ENCODE results near the gene GLIS1.

DNA sequence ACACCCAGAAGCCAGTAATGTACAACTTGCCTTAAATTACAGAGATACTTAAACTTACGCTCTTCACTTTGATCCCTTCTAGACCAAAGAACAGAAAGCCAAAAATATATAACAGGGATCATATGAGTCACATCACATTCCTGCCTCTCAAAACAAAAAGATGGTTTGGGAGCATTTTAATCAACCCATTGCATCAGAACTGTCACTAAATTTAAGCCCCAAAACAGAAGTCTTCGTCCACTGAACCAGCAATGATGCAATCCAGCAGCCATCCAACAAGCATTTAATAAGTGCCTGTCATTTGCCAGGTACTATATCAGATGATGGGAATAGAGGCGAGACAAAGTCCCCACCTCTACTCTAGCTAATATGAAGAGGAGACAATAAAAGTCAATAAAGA lies 42.7 kb upstream of the GLIS1 start:
- TF ChIP-seq ZNF138 (CRISPR knock-in tag; conservative IDR thresholded peaks at IDR 0.05) (no peak), KAT7 (CRISPR knock-in tag; IDR thresholded peaks at IDR 0.05; ENCODE audit: borderline replicate concordance) (no peak), MYBL2 (CRISPR knock-in tag; IDR thresholded peaks at IDR 0.05) (no peak), RELA (CRISPR knock-in tag; IDR thresholded peaks at IDR 0.05; ENCODE audit: borderline replicate concordance) (no peak), CTCF (IDR thresholded peaks at IDR 0.05) (no peak), TEAD1 (CRISPR knock-in tag; IDR thresholded peaks at IDR 0.05) (no peak)
- TF ChIP-seq, protein P1, sequence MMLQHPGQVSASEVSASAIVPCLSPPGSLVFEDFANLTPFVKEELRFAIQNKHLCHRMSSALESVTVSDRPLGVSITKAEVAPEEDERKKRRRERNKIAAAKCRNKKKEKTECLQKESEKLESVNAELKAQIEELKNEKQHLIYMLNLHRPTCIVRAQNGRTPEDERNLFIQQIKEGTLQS (CRISPR knock-in tag; conservative IDR thresholded peaks at IDR 0.05), result no peak
- TF ChIP-seq, protein P2, sequence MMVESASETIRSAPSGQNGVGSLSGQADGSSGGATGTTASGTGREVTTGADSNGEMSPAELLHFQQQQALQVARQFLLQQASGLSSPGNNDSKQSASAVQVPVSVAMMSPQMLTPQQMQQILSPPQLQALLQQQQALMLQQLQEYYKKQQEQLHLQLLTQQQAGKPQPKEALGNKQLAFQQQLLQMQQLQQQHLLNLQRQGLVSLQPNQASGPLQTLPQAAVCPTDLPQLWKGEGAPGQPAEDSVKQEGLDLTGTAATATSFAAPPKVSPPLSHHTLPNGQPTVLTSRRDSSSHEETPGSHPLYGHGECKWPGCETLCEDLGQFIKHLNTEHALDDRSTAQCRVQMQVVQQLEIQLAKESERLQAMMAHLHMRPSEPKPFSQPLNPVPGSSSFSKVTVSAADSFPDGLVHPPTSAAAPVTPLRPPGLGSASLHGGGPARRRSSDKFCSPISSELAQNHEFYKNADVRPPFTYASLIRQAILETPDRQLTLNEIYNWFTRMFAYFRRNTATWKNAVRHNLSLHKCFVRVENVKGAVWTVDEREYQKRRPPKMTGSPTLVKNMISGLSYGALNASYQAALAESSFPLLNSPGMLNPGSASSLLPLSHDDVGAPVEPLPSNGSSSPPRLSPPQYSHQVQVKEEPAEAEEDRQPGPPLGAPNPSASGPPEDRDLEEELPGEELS (CRISPR knock-in tag; IDR thresholded peaks at IDR 0.05), result no peak
